ENCODE results near the gene PPP1R9A.

Gene PPP1R9A

DNA sequence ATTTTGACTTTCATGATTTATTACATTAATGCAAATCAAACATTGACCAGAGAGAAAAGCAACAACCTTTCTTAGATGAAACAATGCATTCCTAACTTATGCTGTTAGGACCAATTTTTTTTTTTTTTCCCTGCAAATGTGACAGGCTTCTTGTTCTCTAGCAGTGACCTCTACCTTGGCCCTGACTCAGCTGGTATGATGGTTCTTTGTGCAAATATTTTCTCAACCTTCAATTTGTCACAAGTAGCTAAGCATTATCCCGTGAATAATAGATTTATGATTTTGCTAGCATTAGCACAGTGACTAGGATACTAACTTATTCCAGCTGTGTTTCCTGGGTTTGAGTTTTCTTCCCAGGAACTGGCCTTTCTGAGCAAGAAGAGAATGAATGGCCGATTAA, 64.9 kb downstream of the PPP1R9A start:
- Histone ChIP-seq H3K27ac (ENCODE audit: low read depth, low read length) (no peak overlapping the region), H3K27me3 (ENCODE audit: low read length) (no peaks in the 10 kb centered on the region), H3K9me2 (replicated peaks; ENCODE audit: insufficient read depth, low read length) (no peaks in the 10 kb centered on the region), H3K36me3 (ENCODE audit: low read length) (no peaks in the 10 kb centered on the region), H2AFZ (ENCODE audit: low read depth, low read length, severe bottlenecking) (no peak overlapping the region), H3K4me2 (ENCODE audit: low read depth, low read length, poor library complexity, severe bottlenecking) (no peak overlapping the region), H3K4me3 (ENCODE audit: insufficient read depth, low read length, poor library complexity, severe bottlenecking) (no peak overlapping the region), H3K79me2 (ENCODE audit: insufficient read depth, low read length) (no peaks in the 10 kb centered on the region), H3F3A (ENCODE audit: insufficient read depth) (no peaks in the 10 kb centered on the region), H4K20me1 (ENCODE audit: low read depth, low read length) (no peaks in the 10 kb centered on the region), H3K9ac (ENCODE audit: low read length) (no peak overlapping the region), H3K9me3 (ENCODE audit: insufficient read depth, low read length) (no peaks in the 10 kb centered on the region)
- no peak for TF ChIP-seq EZH2phosphoT487 (conservative IDR thresholded peaks at IDR 0.05; ENCODE audit: low read length)
- TF ChIP-seq, protein P1, sequence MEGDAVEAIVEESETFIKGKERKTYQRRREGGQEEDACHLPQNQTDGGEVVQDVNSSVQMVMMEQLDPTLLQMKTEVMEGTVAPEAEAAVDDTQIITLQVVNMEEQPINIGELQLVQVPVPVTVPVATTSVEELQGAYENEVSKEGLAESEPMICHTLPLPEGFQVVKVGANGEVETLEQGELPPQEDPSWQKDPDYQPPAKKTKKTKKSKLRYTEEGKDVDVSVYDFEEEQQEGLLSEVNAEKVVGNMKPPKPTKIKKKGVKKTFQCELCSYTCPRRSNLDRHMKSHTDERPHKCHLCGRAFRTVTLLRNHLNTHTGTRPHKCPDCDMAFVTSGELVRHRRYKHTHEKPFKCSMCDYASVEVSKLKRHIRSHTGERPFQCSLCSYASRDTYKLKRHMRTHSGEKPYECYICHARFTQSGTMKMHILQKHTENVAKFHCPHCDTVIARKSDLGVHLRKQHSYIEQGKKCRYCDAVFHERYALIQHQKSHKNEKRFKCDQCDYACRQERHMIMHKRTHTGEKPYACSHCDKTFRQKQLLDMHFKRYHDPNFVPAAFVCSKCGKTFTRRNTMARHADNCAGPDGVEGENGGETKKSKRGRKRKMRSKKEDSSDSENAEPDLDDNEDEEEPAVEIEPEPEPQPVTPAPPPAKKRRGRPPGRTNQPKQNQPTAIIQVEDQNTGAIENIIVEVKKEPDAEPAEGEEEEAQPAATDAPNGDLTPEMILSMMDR (IDR thresholded peaks at IDR 0.05; ENCODE audit: insufficient read depth, low read length, poor library complexity, severe bottlenecking): no peak

GRCh38 chr7:94973844-94974243, 66.5 kb downstream of the PPP1R9A start:
- no peaks in the 10 kb centered on the region for H3F3A ChIP-seq (ENCODE audit: insufficient read depth)
- no peaks in the 10 kb centered on the region for H3K36me3 ChIP-seq (ENCODE audit: low read length)
- no peaks in the 10 kb centered on the region for H3K9me3 ChIP-seq (ENCODE audit: insufficient read depth, low read length)
- H3K4me3 ChIP-seq (ENCODE audit: insufficient read depth, low read length, poor library complexity, severe bottlenecking): no peak overlapping the region
- no peaks in the 10 kb centered on the region for H3K9me2 ChIP-seq (replicated peaks; ENCODE audit: insufficient read depth, low read length)
- no peaks in the 10 kb centered on the region for H4K20me1 ChIP-seq (ENCODE audit: low read depth, low read length)
- H2AFZ ChIP-seq (ENCODE audit: low read depth, low read length, severe bottlenecking): no peak overlapping the region
- no peaks in the 10 kb centered on the region for H3K79me2 ChIP-seq (ENCODE audit: insufficient read depth, low read length)
- no peaks in the 10 kb centered on the region for H3K27me3 ChIP-seq (ENCODE audit: low read length)
- H3K27ac ChIP-seq (ENCODE audit: low read depth, low read length): no peak overlapping the region
- TF ChIP-seq, protein P1 (IDR thresholded peaks at IDR 0.05; ENCODE audit: insufficient read depth, low read length, poor library complexity, severe bottlenecking): no peak
- TF ChIP-seq EZH2phosphoT487 (conservative IDR thresholded peaks at IDR 0.05; ENCODE audit: low read length): no peak
- no peak overlapping the region for H3K4me2 ChIP-seq (ENCODE audit: low read depth, low read length, poor library complexity, severe bottlenecking)
- no peak overlapping the region for H3K9ac ChIP-seq (ENCODE audit: low read length)

GRCh38 chr7:94974423-94974822, 67.0 kb downstream of the PPP1R9A start:
- Histone ChIP-seq H3K4me2 (ENCODE audit: low read depth, low read length, poor library complexity, severe bottlenecking) (no peak overlapping the region), H3K79me2 (ENCODE audit: insufficient read depth, low read length) (no peaks in the 10 kb centered on the region), H3F3A (ENCODE audit: insufficient read depth) (no peaks in the 10 kb centered on the region), H3K27ac (ENCODE audit: low read depth, low read length) (no peak overlapping the region), H3K9ac (ENCODE audit: low read length) (no peak overlapping the region), H2AFZ (ENCODE audit: low read depth, low read length, severe bottlenecking) (no peak overlapping the region), H3K9me3 (ENCODE audit: insufficient read depth, low read length) (no peaks in the 10 kb centered on the region), H3K9me2 (replicated peaks; ENCODE audit: insufficient read depth, low read length) (no peaks in the 10 kb centered on the region), H4K20me1 (ENCODE audit: low read depth, low read length) (no peaks in the 10 kb centered on the region), H3K4me3 (ENCODE audit: insufficient read depth, low read length, poor library complexity, severe bottlenecking) (no peak overlapping the region), H3K36me3 (ENCODE audit: low read length) (no peaks in the 10 kb centered on the region), H3K27me3 (ENCODE audit: low read length) (no peaks in the 10 kb centered on the region)
- no peak for TF ChIP-seq EZH2phosphoT487 (conservative IDR thresholded peaks at IDR 0.05; ENCODE audit: low read length)
- TF ChIP-seq, protein P1 (IDR thresholded peaks at IDR 0.05; ENCODE audit: insufficient read depth, low read length, poor library complexity, severe bottlenecking): no peak

Measured in SU-DHL-6 (cell line).